ENCODE data around the gene MYOC. TPM values are rescaled to one million over a fixed set of nuclear protein-coding genes. Genes with fewer than 3 reads are reported as not detected.
"Not testable (repeated sequence)": the region's sequence is repeated elsewhere in the genome, so short reads cannot be mapped to it uniquely, and the experiment has no call there.

Gene MYOC
- 10 to 100 TPM in 2 of 4 donors, 1 to 10 TPM in 2; 5.0 to 17.4 (median 8.6) TPM for total RNA-seq

DNA sequence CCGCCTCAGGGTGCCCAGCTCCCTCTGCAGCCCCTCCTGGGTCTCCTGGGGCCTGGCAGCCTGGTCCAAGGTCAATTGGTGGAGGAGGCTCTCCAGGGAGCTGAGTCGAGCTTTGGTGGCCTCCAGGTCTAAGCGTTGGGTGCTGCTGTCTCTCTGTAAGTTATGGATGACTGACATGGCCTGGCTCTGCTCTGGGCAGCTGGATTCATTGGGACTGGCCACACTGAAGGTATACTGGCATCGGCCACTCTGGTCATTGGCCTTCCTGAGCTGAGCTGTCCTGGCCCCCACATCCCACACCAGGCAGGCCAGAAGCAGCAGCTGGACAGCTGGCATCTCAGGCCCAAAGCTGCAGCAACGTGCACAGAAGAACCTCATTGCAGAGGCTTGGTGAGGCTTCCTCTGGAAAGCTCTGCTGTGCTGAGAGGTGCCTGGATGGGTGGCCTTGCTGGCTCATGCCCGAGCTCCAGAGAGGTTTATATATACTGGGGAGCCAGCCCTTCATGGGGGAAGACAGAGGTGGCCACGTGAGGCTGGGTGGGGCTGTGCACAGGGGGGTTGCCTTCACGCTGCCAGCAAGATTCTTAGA, at the start of gene MYOC:
MYOC (minus strand) TSS at position 455 of the 589 bp plus-strand sequence; CDS start at position 378, 77 bp downstream.
- H3K4me3 ChIP-seq, result no peak within 1 kb of the TSS
- intact Hi-C loops (cut with DNase I; ENCODE audit: low total_unique reads), result no loop called here
- H3K27me3 ChIP-seq, result no peaks in the 10 kb centered on the region
- H3K4me1 ChIP-seq, result peaks cover 26 to 31% of the 10 kb centered on the region in 2 donors
- H3K9me3 ChIP-seq, result no peaks in the 10 kb centered on the region
- no peaks in the 10 kb centered on the region for H3K36me3 ChIP-seq
- in situ Hi-C loops (cut with MboI; ENCODE audit: low sequenced_read_pairs in 4 of 4), result no loop called here
- TF ChIP-seq POLR2A (IDR thresholded peaks at IDR 0.05), result no peak
- TF ChIP-seq, protein P1, sequence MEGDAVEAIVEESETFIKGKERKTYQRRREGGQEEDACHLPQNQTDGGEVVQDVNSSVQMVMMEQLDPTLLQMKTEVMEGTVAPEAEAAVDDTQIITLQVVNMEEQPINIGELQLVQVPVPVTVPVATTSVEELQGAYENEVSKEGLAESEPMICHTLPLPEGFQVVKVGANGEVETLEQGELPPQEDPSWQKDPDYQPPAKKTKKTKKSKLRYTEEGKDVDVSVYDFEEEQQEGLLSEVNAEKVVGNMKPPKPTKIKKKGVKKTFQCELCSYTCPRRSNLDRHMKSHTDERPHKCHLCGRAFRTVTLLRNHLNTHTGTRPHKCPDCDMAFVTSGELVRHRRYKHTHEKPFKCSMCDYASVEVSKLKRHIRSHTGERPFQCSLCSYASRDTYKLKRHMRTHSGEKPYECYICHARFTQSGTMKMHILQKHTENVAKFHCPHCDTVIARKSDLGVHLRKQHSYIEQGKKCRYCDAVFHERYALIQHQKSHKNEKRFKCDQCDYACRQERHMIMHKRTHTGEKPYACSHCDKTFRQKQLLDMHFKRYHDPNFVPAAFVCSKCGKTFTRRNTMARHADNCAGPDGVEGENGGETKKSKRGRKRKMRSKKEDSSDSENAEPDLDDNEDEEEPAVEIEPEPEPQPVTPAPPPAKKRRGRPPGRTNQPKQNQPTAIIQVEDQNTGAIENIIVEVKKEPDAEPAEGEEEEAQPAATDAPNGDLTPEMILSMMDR (IDR thresholded peaks at IDR 0.05 in 4 of 5, conservative IDR thresholded peaks at IDR 0.05 in 1 of 5), result no peak
- peak within 1 kb of the TSS; percentile 22 to 77 (median 46) for H3K27ac ChIP-seq
- DNase-seq (no peak), ATAC-seq (no peak)

DNA sequence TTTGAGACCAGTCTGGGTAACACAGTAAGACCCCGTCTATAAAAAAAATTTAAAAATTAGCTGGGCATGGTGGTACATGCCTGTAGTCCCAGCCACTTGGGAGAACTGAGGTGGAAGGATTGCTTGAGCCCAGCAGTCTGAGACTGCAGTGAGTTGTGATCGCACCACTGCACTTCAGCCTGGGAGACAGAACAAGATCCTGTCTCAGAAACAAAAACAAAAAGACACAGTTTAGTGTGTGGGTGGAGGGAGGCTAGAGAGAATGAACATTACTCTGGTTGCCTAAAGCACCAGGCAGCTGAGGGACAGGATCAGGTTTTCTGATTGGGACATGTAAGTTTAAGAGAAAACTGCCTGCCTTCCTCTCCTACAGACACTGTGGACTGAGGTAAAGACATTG, 47.0 kb upstream of the MYOC start:
- TF ChIP-seq POLR2A (IDR thresholded peaks at IDR 0.05), result no peak
- TF ChIP-seq, protein P1 (IDR thresholded peaks at IDR 0.05 in 4 of 5, conservative IDR thresholded peaks at IDR 0.05 in 1 of 5), result no peak
- H3K9me3 ChIP-seq, result no peaks in the 10 kb centered on the region
- H3K27ac ChIP-seq, result no peak overlapping the region
- H3K36me3 ChIP-seq, result peaks cover 0 to 18% of the 10 kb centered on the region in 2 donors
- no peak overlapping the region for H3K4me3 ChIP-seq
- H3K27me3 ChIP-seq, result no peaks in the 10 kb centered on the region
- ATAC-seq (no peak), DNase-seq (no peak)
- intact Hi-C loops (cut with DNase I; ENCODE audit: low total_unique reads), result no loop called here
- in situ Hi-C loops (cut with MboI; ENCODE audit: low sequenced_read_pairs in 4 of 4), result no loop called here
- H3K4me1 ChIP-seq, result no peaks in the 10 kb centered on the region

DNA sequence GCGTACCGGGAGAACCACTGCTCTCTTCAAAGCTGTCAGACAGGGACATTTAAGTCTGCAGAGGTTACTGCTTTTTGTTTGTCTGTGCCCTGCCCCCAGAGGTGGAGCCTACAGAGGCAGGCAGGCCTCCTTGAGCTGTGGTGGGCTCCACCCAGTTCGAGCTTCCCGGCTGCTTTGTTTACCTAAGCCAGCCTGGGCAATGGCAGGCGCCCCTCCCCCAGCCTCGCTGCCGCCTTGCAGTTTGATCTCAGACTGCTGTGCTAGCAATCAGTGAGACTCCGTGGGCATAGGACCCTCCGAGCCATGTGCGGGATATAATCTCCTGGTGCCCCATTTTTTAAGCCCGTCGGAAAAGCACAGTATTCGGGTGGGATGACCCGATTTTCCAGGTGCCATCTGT, 43.3 kb upstream of the MYOC start:
- H3K27me3 ChIP-seq; ATAC-seq; H3K4me1 ChIP-seq; H3K36me3 ChIP-seq; DNase-seq; H3K4me3 ChIP-seq; H3K27ac ChIP-seq; in situ Hi-C loops (cut with MboI; ENCODE audit: low sequenced_read_pairs in 4 of 4); intact Hi-C loops (cut with DNase I; ENCODE audit: low total_unique reads); H3K9me3 ChIP-seq: not testable (repeated sequence)

DNA sequence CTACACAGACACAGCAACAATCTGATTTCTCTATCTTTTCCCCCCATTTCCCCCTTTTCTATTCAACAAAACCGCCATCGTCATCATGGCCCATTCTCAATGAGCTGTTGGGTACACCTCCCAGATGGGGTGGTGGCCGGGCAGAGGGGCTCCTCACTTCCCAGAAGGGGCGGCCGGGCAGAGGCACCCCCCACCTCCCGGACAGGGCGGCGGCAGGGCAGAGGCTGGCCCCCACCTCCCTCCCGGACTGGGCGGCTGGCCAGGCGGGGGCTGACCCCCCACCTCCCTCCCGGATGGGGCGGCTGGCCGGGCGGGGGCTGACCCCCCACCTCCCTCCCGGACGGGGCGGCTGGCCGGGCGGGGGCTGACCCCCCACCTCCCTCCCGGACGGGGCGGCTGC, 41.1 kb upstream of the MYOC start:
- H3K4me3 ChIP-seq; ATAC-seq; H3K27ac ChIP-seq; H3K27me3 ChIP-seq; H3K36me3 ChIP-seq; intact Hi-C loops (cut with DNase I; ENCODE audit: low total_unique reads); in situ Hi-C loops (cut with MboI; ENCODE audit: low sequenced_read_pairs in 4 of 4); H3K4me1 ChIP-seq; H3K9me3 ChIP-seq; DNase-seq: not testable (repeated sequence)

DNA sequence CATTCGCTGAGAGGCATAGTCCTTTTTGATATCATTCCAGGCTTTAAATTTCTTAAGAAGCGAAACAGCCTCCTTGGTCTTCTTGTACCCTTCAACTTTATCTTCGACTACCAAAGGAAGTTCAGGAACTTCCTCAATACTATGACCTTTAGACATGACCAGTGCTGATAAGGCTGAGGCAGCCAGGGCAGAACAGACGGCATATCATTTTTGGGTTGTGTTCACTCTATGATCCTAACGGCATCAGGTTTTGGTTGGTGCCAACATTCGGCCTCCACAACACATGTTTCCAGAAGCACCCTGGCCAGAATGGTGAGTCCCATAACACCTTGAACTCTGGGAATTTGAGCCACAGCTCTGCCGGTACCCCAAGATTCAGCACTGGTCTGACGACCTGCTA, 31.4 kb upstream of the MYOC start:
- ATAC-seq (no peak), DNase-seq (no peak)
- intact Hi-C loops (cut with DNase I; ENCODE audit: low total_unique reads), result no loop called here
- Histone ChIP-seq H3K4me3 (no peak overlapping the region), H3K27ac (no peak overlapping the region), H3K27me3 (no peaks in the 10 kb centered on the region), H3K9me3 (no peaks in the 10 kb centered on the region), H3K4me1 (no peaks in the 10 kb centered on the region), H3K36me3 (no peaks in the 10 kb centered on the region)
- in situ Hi-C loops (cut with MboI; ENCODE audit: low sequenced_read_pairs in 4 of 4), result no loop called here
- TF ChIP-seq, protein P1 (IDR thresholded peaks at IDR 0.05 in 4 of 5, conservative IDR thresholded peaks at IDR 0.05 in 1 of 5), result no peak
- no peak for TF ChIP-seq POLR2A (IDR thresholded peaks at IDR 0.05)

DNA sequence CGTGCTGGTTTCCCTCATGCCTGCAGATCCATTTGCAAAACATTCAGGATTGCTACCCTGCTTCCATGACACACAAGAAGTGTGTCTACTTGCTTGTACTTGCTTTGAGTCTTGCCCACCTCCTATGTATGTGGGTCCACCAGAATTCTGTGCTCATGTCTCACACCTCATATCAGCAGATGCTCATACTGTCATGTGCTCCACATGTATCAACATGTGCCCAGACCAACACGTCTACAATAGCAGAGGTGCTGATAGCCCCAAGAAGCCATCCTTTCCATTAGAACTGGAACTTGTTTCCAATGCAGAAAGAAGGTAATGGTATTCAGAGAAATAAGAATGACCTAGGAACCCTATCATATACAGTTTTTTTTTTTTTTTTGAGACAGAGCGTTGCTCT, 27.9 kb upstream of the MYOC start:
- H3K9me3 ChIP-seq, result no peaks in the 10 kb centered on the region
- no peaks in the 10 kb centered on the region for H3K36me3 ChIP-seq
- TF ChIP-seq, protein P1 (IDR thresholded peaks at IDR 0.05 in 4 of 5, conservative IDR thresholded peaks at IDR 0.05 in 1 of 5), result no peak
- no peak for TF ChIP-seq POLR2A (IDR thresholded peaks at IDR 0.05)
- no peaks in the 10 kb centered on the region for H3K27me3 ChIP-seq
- ATAC-seq, result no peak
- no peaks in the 10 kb centered on the region for H3K4me1 ChIP-seq
- in situ Hi-C loops (cut with MboI; ENCODE audit: low sequenced_read_pairs in 4 of 4) (no loop called here), intact Hi-C loops (cut with DNase I; ENCODE audit: low total_unique reads) (no loop called here)
- no peak overlapping the region for H3K4me3 ChIP-seq
- no peak for DNase-seq
- no peak overlapping the region for H3K27ac ChIP-seq
